ENCODE data around the gene MAP3K2. TPM values are rescaled to one million over a fixed set of nuclear protein-coding genes. Genes with fewer than 3 reads are reported as not detected.

MAP3K2 gene
- total RNA-seq, 1 donor from 2014 or later, result 79.5 TPM

DNA sequence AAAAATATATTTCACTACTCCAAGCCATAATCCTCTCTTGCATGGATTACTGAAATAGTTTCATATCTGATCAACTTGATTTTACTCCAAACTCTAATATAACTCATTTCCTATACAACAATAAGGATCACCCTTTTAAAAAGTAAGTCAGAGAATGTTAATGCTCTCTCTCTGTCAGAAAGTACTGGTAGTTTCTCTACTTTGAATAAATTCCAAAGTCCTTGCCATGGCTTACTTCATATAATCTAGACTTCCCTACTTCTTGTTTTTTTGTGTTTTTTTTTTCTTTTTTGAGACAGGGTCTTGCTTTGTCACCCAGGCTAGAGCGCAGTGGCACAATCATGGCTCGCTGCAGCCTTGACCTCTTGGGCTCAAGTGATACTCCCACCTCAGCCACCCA lies 36.2 kb downstream of the MAP3K2 start:
- Mint-ChIP-seq H3K27me3 (ENCODE audit: low read depth) (no peaks in the 10 kb centered on the region), H3K4me3 (ENCODE audit: unreplicated experiment) (no peak overlapping the region), H3K9me3 (ENCODE audit: low read depth) (peaks cover 2% of the 10 kb centered on the region), H3K27ac (ENCODE audit: unreplicated experiment) (no peak overlapping the region), H3K4me1 (ENCODE audit: low read depth) (peaks cover 33% of the 10 kb centered on the region), H3K36me3 (ENCODE audit: low read depth) (peaks cover 1% of the 10 kb centered on the region)
- DNase-seq (ENCODE audit: low spot score), result no peak
- TF ChIP-seq, protein P1, sequence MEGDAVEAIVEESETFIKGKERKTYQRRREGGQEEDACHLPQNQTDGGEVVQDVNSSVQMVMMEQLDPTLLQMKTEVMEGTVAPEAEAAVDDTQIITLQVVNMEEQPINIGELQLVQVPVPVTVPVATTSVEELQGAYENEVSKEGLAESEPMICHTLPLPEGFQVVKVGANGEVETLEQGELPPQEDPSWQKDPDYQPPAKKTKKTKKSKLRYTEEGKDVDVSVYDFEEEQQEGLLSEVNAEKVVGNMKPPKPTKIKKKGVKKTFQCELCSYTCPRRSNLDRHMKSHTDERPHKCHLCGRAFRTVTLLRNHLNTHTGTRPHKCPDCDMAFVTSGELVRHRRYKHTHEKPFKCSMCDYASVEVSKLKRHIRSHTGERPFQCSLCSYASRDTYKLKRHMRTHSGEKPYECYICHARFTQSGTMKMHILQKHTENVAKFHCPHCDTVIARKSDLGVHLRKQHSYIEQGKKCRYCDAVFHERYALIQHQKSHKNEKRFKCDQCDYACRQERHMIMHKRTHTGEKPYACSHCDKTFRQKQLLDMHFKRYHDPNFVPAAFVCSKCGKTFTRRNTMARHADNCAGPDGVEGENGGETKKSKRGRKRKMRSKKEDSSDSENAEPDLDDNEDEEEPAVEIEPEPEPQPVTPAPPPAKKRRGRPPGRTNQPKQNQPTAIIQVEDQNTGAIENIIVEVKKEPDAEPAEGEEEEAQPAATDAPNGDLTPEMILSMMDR (IDR thresholded peaks at IDR 0.05), result no peak

DNA sequence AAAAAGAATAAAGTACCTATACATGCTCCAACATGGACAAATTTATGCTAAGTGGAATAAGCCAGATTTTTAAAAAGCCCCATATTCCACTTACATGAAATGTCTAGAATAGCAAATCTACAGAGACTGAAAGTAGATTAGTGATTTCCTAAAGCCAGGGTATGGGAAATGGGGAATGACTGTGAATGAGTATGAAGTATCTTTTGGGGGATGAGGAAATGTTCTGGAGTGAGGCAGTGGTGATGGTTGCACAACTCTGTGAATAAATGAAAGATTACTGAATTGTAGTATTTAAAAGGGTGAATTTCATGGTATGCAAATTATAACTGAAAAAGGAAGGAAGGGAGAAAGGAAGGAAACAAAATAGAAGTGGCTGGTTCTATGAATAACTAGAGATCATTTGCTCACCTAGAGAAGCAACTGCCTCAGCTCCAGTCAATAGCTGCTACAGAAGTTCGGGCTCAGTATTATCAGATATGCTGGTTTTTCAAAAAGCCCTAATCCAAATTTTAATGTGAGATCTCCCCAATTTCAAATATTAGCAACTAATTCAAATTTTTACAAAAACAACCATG lies 39.3 kb downstream of the MAP3K2 start:
- no peak overlapping the region for H3K4me3 Mint-ChIP-seq (ENCODE audit: unreplicated experiment)
- H3K27me3 Mint-ChIP-seq (ENCODE audit: low read depth), result no peaks in the 10 kb centered on the region
- H3K27ac Mint-ChIP-seq (ENCODE audit: unreplicated experiment), result no peak overlapping the region
- peaks cover 35% of the 10 kb centered on the region for H3K4me1 Mint-ChIP-seq (ENCODE audit: low read depth)
- TF ChIP-seq, protein P1 (IDR thresholded peaks at IDR 0.05), result no peak
- H3K36me3 Mint-ChIP-seq (ENCODE audit: low read depth), result no peaks in the 10 kb centered on the region
- no peak for DNase-seq (ENCODE audit: low spot score)
- no peaks in the 10 kb centered on the region for H3K9me3 Mint-ChIP-seq (ENCODE audit: low read depth)

DNA sequence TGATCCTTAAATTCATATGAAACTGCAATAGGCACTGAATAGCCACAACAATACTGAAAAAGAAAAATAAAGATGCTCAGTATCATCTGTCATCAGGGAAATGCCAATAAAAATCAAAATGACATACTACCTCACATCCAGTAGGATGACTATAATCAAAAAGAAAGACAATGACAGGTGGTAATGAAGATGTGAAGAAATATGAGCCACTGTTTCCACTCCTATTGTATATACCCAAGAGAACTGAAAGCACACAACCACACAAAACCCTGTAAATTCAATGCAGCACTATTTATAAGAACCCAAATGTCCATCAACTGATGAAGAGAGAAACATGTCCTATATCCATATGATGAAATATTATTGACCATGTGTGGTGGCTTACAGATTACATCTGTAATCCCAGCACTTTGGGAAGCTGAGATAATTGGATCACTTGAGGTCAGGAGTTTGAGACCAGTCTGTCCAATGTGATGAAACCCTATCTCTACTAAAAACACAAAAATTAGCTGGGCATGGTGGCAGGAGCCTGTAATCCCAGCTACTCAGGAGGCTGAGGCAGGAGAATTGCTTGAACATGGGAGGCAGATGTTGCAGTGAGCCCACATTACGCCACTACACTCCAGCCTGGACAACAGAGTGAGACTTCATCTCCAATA lies 39.9 kb downstream of the MAP3K2 start:
- Mint-ChIP-seq H3K27ac (ENCODE audit: unreplicated experiment) (no peak overlapping the region), H3K4me3 (ENCODE audit: unreplicated experiment) (no peak overlapping the region), H3K27me3 (ENCODE audit: low read depth) (no peaks in the 10 kb centered on the region), H3K36me3 (ENCODE audit: low read depth) (no peaks in the 10 kb centered on the region), H3K9me3 (ENCODE audit: low read depth) (no peaks in the 10 kb centered on the region), H3K4me1 (ENCODE audit: low read depth) (peaks cover 35% of the 10 kb centered on the region)
- TF ChIP-seq, protein P1 (IDR thresholded peaks at IDR 0.05), result no peak
- DNase-seq (ENCODE audit: low spot score), result no peak

DNA sequence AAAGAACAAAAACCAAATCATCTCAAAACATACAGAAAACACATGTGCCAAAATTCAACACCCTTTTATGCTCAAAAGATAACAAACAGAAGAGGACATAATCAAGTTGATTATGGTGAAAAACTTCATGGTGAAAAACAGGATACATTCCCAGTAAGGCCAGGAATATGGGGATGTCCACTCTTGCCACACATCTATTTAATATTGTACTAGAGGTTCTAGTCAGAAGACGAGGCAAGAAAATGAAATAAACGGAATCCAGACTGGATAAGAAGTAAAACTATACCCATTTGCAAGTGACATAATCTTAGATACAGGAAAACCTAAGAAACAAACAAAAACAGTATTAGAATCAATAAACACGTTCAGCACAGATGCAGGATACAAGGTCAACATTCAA lies 40.8 kb downstream of the MAP3K2 start:
- H3K27ac Mint-ChIP-seq (ENCODE audit: unreplicated experiment), result no peak overlapping the region
- DNase-seq (ENCODE audit: low spot score), result no peak
- H3K4me3 Mint-ChIP-seq (ENCODE audit: unreplicated experiment), result no peak overlapping the region
- H3K27me3 Mint-ChIP-seq (ENCODE audit: low read depth), result no peaks in the 10 kb centered on the region
- peaks cover under 1% of the 10 kb centered on the region for H3K36me3 Mint-ChIP-seq (ENCODE audit: low read depth)
- TF ChIP-seq, protein P1 (IDR thresholded peaks at IDR 0.05), result no peak
- peaks cover 31% of the 10 kb centered on the region for H3K4me1 Mint-ChIP-seq (ENCODE audit: low read depth)
- H3K9me3 Mint-ChIP-seq (ENCODE audit: low read depth), result no peaks in the 10 kb centered on the region

DNA sequence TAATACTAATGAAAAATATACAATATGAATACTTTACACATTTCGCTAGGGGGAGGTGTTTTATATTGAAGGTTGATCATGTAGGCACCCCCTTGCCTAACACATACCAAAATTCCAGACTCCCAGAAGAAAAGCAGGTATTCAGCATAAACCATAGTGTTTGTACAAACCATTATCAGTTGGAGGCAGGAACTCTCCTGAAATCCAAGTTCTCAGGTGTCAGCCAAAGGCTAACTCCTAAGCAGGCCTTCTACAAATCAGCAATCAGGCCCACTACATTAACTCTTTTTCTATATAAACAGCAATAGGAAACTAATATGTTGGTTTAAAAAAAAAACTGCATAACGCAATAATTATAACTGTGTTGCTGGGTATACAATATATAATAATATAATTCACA lies 44.5 kb downstream of the MAP3K2 start:
- Mint-ChIP-seq H3K36me3 (ENCODE audit: low read depth) (peaks cover 8% of the 10 kb centered on the region), H3K4me3 (ENCODE audit: unreplicated experiment) (no peak overlapping the region), H3K27me3 (ENCODE audit: low read depth) (no peaks in the 10 kb centered on the region), H3K4me1 (ENCODE audit: low read depth) (peaks cover 35% of the 10 kb centered on the region), H3K27ac (ENCODE audit: unreplicated experiment) (no peak overlapping the region), H3K9me3 (ENCODE audit: low read depth) (no peaks in the 10 kb centered on the region)
- DNase-seq (ENCODE audit: low spot score), result no peak
- TF ChIP-seq, protein P1 (IDR thresholded peaks at IDR 0.05), result no peak

All from chondrocyte (in vitro differentiated cells).